HuH-7 (cell line): ENCODE results near the gene DPP10.
"Not testable (repeated sequence)": the region's sequence is repeated elsewhere in the genome, so short reads cannot be mapped to it uniquely, and the experiment has no call there.

Experiments
- DNase-seq: peaks from one replicate; pipeline ENCODE4 v3.0.0; 2011; ENCODE audit warnings: low spot score

The DPP10 gene

DNA sequence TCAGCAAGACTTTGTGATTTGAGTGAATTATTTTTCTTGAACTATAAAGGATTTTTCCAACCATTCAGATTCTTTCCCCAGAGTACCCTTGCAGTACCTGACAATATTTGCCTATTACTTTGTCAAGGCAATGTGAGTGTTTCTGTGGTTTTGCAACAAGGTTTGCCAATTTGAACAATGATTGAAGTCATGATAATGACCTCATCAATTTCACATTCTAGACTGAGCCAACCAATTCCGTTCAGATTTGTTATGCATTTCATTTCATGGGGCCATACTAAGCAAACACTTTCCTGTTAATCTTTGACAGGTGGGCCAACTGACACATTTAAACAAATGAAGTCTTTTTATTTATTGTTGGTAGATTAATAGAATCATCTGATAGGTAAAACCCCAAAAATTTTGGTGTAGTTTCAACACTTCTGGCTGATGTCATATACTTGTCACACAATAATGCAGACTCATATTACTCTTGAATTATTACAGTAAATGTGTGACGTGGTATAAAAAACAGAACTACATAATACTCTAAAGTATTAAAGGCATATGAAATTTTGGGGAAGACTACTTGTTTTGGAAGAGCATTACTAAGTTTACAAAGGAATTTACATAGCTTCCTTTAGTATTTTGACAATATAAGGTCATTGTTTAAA is 526.4 kb downstream of the DPP10 start:
- DNase-seq = no peak

DNA sequence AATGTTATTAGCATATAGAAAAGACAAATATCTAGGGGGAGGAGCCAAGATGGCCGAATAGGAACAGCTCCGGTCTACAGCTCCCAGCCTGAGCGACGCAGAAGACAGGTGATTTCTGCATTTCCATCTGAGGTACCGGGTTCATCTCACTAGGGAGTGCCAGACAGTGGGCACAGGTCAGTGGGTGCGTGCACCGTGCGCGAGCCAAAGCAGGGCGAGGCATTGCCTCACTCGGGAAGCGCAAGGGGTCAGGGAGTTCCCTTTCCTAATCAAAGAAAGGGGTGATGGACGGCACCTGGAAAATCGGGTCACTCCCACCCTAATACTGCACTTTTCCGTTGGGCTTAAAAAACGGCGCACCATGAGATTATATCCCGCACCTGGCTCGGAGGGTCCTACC is 561.9 kb downstream of the DPP10 start:
- DNase-seq = not testable (repeated sequence)

DNA sequence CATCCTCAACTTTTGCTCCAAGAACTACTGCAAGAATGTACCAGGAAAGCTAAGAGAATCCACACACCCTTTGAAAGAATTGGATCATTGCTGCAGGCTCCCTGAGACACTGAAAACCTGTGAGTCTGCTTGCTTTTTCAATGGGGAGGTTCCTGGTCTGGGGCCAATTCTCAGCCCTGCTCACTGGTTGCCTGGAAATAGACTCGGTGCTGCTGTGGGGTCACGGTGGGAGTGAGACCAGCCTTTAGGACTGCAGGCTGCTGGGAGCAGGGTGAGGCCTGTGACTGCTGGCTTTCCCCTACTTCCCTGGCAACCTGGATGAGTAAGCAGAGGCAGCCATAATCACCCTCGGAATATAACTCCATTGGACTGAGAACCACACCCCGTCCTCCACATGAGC is 569.3 kb downstream of the DPP10 start:
- no peak for DNase-seq

DNA sequence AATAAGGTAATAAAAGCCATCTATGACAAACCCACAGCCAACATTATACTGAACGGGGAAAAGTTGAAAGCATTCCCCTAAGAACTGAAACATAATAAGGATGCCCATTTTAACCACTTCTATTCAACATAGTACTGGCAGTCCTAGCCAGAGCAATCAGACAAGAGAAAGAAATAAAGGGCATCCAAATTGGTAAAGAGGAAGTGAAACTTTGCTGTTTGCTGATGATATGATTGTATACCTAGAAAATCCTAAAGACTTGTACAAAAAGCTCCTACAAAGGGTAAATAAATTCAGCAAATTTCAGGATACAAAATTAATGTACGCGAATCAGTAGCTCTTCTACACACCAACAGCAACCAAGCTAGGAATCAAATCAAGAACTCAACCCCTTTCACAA is 579.6 kb downstream of the DPP10 start:
- DNase-seq = not testable (repeated sequence)

DNA sequence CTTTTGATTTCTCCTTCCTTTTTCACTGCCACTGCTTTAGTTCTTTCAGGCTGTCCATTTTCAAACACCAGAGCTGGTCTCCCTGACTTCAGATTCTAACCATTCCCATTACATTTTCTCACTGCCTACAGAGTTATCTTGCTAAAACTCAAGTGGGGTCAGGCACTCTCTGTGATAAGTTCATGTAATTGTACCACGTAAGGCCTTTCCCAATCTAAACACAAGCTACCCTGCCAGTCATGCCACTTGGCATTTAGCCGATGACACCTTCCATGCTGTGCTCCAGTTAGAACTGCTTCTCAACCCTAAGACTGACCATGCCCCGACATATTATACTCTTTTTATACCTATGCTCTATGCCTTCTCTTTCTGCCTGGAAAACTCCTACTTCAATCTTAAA is 592.4 kb downstream of the DPP10 start:
- no peak for DNase-seq

DNA sequence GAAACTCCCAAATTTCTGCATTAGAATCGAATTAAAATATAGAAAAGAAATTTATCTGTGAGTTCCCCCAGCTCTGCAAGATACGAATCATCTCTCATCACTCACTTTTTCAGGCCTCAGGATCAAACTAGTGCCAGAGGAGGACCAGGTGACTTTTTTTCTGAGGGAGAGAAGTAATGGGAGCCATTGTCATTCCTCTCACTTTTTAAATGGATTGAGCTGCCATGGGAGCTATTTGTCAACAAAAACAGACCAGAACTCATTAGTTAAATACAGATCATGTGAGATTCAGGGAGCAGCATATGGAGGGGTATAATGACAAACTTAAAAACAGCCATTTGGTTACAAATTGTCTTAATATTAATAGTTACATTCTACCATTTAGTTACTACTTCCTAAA is 594.4 kb downstream of the DPP10 start:
- DNase-seq = no peak

DNA sequence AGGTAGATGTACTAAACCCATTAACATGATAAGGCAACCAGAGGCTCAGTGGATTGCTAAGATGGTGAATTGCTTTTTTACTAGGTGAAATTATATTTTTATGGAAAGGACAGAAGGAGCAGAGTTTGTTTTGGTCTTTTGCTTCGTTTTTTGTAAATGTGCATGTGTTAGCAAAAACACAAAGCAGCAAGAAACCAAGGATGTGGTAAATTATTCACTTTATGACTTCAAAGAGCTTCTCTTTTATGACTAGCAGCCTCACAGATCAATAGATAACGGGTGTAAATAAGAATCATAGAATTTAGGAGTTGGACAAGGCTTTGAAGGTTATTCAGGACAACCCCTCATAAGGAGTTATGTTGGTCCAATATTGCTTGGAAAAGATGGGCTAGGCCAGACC is 615.0 kb downstream of the DPP10 start:
- no peak for DNase-seq

DNA sequence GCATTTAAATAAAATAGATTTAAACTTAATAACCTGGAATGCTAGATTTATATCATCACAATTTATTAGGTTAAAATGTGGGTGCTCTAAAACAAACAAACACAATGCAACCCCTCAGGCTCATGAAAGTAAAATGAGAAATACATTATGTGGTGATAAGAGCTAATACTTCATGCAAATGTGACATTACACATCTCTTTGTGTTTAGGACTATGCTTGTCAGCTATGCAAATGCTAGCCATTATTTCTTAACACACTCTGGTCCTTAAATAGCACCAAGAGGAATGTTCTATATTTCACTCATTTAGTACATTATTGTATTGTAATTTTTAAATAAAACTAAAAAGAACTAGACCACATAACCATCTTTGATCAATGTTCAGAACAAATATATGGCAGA is 627.6 kb downstream of the DPP10 start:
- DNase-seq = no peak

DNA sequence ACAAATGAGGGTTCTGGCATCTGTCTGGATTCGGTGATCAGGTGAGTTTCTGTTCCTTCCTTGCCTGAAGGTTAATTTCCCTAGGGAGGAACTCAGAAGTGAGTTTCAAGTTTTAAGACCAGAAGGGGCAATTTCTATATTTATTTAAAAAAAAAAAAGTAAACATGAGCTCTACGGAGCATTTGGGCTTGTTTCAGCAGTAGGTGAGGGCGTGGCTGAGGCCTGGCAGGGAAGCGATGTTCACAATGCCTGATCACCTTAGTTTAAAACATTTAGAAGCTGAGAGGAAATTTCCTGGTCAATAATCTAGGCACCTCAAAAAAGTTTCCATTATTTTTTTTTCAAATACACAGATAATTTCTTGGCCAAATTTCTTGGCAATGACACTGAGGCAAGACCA is 629.1 kb downstream of the DPP10 start:
- no peak for DNase-seq

DNA sequence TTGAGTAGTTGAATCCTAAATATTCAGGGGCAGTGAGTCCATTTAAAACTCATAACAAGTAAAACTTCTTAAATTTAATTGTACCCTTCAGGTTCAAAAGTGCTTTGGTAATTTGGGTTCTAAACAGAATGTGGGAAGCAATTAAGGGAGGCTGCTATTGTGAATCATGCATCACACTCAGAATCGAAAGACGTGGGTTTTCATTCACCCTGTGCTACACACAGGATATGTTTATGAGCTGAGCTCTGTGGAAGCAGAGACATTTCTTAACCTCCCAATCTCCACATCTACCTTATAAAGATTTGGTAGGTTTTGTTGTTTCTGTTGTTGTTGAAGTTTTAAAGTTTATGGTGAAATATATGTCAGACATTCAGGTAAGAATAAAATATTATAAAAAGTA is 633.4 kb downstream of the DPP10 start:
- DNase-seq = no peak

DNA sequence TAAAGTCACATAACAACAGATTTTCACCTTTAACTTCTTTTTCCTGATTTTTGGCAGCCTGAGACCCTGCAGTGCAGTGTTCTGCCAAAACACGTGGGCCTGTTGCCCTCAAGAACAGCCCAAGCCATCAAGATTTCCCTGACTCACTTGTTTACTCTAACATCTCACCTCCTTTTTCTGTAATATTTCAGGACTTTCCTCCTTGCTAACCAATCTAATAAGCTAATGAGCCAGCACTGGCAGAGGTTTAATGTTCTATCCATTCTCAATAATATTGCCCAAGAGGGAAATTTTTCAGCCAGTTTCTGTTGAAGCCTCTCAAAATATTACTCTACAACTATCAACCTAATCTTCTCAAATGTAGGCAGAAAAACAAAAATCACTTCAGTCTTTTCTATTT is 635.2 kb downstream of the DPP10 start:
- DNase-seq = no peak

DNA sequence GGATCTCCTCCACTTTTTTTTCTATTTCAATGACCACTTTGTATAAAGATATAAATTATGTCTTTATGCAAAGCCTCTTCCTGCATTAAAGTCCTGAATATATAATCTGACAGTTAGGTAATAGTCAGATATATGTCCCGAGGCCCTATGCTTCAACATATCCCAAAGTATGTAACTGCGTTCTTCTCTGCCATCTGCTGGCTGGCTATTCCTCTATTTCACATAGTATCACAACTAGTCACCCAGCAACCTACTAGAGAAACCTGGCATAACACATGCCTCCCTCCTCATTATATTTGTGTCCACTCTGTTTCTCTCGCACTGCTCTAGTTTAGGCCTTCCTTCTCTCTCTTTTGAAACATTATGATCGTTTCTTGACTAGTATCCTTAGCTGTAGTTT is 640.8 kb downstream of the DPP10 start:
- no peak for DNase-seq

DNA sequence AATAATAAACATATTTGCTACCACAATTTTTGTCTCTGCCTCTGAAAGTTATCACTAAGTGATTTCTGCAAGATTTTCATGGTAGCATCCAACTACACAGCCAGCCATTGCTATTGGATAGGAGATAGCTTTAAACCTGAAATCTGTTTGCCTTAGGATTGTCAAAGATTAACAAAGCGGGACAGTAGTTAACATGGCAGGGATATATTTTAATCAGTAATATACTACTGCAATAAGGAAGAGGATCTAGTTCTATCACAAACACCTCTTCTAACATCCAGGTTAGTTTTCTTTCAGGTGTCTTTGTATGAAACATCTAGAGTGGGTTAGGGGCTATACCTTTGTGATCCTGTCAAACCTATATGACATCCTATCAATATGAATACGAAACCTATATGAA is 641.3 kb downstream of the DPP10 start:
- DNase-seq = no peak

DNA sequence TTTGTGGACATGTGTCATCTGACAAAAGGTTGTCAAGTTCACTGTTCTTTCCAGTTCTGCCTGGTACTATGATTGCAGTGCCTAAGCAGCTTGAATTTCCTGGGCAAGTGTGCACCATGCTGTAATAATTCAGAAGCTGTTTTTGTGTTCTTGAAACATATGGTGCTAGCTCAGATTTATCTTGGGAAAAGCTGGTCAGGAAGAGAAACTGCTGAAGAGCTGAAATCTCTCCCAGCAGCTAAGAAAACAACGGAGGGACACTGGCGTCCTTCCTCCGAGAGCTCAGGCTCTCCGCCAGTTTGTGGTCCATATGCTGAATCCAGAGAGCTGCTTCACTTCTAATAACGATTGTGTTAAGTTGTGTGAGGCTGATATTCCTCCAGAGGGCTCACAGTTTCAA is 642.0 kb downstream of the DPP10 start:
- no peak for DNase-seq

DNA sequence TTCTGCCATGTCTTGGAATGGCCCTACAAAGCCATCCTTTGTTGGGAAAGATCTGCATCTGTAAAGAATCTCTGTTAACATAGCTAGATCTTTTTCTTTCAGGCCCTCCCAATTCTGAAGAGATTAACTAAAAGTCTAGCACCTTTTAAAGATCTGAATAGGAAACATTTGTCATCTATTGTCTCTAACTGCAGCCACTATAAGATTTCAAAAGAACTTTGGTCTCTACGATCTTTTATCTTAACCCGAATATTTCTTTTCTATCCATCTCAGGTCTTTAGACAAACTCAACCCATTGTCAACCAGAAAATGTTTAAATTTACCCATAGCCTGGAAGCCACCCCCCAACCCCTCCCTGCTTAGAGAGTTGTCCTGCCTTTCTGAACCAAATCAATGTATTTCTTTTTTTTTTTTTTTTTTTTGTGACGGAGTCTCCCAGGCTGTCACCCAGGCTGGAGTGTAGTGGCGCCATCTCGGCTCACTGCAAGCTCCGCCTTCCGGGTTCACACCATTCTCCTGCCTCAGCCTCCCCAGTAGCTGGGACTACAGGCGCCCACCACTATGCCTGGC is 643.7 kb downstream of the DPP10 start:
- not testable (repeated sequence) for DNase-seq

DNA sequence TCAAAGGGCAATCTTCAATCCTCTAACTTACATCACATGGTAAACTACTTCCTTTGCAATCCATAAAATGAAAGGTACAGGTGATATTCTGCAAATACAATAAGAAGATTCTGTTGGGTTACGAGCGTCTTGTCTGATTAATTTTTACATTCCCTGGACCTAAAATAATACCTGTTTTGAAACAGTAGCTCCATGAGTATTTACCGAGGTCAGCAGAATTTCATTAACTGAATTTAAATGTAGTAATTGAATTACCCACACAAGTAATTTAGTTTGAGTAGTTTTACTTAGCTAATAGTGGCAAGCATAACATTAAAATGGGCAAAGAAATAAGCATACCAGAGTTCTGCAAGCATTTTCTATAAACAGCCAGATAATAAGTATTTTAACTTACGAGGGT is 652.0 kb downstream of the DPP10 start:
- no peak for DNase-seq

DNA sequence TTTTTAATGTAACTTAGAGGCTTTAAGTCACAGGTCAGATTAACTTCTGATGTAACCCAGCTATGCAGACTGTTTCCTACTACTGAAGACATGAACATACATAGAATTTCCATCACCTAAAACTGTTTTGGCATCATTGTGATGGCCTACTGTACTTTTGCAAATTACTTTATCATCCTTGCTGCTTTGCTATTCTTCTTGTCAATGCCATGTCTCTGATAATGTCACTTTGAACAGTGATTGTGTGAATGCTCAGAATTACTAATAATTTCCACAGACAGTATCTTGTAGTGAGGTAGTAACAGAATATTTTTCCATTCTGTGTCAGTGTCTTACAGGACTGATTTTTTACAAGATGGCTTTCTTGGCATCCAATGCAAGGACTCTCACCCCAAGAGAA is 663.5 kb downstream of the DPP10 start:
- no peak for DNase-seq

DNA sequence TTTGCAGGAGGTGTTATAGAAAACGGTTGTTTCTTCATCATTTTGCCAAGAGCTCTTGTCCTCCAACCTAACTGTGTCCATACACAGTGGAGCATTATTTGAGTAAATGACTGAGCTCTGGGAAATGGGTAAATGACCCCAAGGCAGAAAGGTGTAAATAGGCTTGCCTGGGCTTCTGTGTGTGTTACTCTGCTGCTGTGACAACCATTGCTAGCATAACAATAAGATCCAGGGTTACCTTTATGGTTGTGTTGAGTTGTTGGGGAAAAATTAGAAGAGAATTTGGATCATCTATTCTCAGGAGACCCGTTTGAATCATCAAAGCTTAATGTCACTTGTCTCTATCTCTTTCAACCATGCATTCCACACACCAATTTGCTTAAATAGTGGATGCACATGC is 672.7 kb downstream of the DPP10 start:
- no peak for DNase-seq

DNA sequence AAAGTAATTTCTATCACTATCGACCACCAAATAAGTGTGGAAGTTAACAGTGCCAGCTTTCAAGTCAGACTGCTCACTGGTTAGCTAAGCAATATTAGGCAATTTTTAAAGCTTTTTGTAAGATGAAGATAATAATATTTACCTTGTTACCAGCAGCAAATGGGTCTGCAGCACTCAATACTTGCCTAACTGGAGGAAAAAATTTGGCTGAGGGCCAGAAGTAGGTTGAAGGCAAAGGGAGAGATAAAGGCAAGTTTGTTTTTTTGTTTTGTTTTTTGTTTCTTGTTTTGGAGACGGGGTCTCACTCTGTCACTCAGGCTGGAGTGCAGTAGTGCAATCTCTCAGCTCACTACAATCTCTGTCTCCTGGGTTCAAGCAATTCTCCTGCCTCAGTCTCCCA is 675.9 kb downstream of the DPP10 start:
- DNase-seq = no peak

DNA sequence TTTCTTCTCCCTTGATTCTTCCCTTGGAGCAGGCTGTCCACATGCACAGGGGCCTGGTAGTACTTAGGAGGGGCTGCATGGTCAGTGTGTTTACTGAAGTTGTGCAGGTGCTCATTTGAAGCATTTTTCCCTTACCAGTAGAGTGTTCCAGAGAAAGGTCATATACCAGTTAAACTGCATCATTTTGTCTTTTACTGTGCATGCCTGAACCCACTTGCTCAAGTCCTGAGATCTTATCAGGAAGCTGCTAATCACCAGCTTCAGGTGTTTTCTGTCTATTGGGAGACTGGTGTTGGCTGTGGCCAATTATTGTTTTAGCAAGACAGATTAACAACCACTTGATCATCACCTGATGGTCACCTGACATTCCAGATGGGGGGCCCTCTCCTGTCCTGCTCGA is 676.6 kb downstream of the DPP10 start:
- no peak for DNase-seq

DNA sequence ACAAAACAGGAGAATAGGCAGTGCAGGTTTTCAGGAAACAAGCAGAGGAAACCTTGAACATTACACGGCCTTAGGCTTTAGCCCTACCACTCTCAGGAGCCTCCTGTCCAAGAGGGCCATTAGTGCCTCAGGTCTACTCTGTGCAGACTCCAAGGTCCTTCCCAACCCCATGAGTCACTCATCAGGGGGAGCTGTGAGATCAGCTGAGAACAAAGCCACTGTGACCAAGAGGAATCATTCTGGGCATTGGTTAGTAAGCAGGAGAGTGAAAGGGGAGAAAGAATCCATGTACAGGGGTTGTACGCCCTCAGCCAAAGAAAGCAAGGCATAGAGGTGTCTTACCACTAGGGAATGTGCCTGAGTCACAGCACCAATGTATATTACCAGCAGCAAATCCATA is 680.3 kb downstream of the DPP10 start:
- DNase-seq = no peak

DNA sequence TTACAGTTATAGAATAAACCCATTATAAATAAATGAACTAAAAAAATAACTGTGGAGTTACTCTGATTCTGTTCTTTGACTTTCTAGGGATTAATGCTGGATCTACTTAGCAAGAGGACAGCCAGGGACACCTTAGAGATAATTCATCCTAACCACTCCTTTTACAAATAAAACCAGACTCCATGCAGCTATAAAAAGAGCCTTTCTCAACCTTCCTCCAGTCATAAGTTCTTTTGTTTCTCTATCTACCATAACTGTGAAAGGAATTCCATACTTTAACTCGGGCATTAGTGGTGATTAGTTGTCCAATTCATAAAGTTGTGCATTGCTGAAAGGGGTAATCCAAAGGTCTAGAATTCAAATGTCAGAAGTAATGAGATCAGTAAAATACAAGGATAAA is 682.4 kb downstream of the DPP10 start:
- no peak for DNase-seq

DNA sequence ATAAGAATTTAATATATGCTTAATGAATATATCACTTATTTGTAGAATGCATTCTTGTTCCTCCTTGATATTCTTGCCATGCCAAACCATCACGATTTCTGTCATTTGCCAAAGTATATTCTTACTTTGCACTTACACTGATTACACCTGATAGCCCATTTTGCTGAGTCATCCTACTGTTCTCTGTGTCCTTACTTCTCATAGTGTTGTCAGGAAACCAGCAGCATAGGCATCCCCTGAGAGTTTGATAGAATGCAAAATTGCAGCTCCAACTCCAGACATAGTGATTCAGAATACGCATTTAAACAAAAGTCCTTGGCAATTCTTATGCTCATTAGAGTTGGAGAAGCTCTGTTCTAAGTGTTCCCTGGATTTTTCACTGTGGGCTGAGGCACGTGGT is 687.1 kb downstream of the DPP10 start:
- no peak for DNase-seq

DNA sequence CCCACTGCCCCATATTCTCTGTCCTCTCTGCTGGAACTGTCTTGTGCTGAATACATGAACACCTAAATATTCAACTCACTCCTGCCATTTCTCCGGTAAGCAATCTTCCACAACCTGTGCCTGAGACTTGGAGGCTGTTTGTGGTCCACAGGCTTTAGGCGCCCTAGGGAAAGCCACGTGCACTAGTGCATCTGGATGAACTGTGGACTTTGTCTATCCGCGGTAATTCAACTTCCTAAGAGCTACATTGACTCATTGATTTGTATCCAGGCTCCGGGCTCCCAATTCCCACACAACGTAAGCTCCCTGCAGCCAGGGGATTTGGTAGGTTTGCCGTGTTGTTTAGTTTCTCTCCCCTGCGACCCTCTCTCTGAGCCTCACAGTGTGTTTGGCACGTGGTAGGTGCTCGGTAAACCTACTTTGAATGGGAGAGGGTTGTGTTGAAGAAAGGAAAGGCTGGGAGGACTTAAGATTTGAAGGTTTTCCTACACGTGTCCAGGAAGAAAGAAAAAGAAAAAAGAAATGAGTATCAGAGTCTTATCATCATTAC is 718.2 kb downstream of the DPP10 start:
- DNase-seq = no peak
